Measurements from ENCODE around the gene MEGF10. TPM values are rescaled to one million over a fixed set of nuclear protein-coding genes. Genes with fewer than 3 reads are reported as not detected.

MEGF10 gene
- total RNA-seq, 2 donors from 2014 or later: 0.28 TPM; not detected in 1

DNA sequence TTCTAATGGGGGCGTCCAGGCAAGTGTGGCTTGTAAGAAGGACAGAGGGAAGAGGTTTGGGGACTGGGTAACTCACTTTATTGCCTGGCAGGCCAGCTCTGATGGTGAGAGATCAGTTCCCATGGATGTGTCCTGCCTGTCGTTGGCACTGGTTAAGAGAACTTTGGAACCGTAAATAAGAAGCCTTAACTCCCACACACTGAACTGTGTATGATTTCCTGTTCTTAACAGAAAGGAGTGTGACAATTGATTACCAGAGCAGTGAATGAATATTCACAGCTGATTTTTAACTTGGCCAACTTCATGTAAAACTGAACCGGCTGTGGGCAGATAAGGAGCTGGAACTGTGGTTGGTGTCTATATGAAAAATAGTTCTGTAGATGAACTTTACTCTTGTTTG lies 63.2 kb downstream of the MEGF10 start:
- H3K27me3 Mint-ChIP-seq: peaks cover 33% of the 10 kb centered on the region
- no peak overlapping the region for H3K27ac Mint-ChIP-seq
- no peak for ATAC-seq (replicated peaks)
- no peak overlapping the region for H3K4me3 Mint-ChIP-seq
- H3K9me3 Mint-ChIP-seq: no peaks in the 10 kb centered on the region
- H3K36me3 Mint-ChIP-seq (ENCODE audit: low read depth): no peaks in the 10 kb centered on the region
- no peaks in the 10 kb centered on the region for H3K4me1 Mint-ChIP-seq

DNA sequence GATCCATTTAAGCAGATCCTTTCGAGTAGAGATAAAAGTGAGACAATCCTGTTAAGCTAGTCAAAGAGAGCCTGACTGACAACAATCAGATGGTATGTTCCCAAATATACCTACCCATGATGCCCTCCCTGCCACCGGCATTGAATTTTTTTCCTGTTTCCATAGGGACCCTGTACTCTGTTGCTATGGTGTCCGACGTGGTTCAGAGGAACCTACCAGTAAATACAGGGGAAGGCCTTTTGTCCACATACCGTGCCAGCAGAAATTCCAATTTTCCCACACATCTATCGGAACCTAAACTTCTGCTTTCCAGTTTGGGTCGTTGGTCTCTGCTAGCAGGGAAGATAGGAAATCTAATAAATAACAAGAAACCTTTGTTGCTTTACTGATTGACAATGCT lies 64.7 kb downstream of the MEGF10 start:
- Mint-ChIP-seq H3K4me1 (no peaks in the 10 kb centered on the region), H3K27ac (no peak overlapping the region), H3K27me3 (peaks cover 30% of the 10 kb centered on the region)

DNA sequence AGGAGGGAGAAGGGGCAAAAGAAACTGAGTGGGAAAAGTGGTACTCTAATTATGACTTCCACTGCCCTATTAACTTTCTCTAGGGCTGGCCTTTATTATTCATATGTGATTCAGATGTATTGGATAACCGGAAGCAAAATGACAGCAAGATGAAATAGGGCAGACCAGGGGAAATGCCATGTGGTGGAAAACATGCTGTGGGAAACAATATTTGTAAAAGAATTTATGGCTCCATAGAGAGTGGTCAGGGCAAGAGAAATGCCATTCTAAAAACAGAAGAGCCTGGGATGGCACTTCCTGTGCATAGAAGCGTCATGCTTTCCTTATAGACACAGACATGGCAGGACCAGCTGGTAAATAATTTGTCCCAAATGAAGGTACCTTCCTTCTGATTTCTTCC lies 67.7 kb downstream of the MEGF10 start:
- H3K27ac Mint-ChIP-seq: no peak overlapping the region
- no peaks in the 10 kb centered on the region for H3K36me3 Mint-ChIP-seq (ENCODE audit: low read depth)
- no peaks in the 10 kb centered on the region for H3K4me1 Mint-ChIP-seq
- no peak overlapping the region for H3K4me3 Mint-ChIP-seq
- no peaks in the 10 kb centered on the region for H3K9me3 Mint-ChIP-seq
- no peak for ATAC-seq (replicated peaks)
- peaks cover 19% of the 10 kb centered on the region for H3K27me3 Mint-ChIP-seq

More for the DNA sequence above, 64.7 kb downstream of the MEGF10 start:
- ATAC-seq (replicated peaks): no peak
- Mint-ChIP-seq H3K9me3 (no peaks in the 10 kb centered on the region), H3K36me3 (ENCODE audit: low read depth) (no peaks in the 10 kb centered on the region), H3K4me3 (no peak overlapping the region)

DNA sequence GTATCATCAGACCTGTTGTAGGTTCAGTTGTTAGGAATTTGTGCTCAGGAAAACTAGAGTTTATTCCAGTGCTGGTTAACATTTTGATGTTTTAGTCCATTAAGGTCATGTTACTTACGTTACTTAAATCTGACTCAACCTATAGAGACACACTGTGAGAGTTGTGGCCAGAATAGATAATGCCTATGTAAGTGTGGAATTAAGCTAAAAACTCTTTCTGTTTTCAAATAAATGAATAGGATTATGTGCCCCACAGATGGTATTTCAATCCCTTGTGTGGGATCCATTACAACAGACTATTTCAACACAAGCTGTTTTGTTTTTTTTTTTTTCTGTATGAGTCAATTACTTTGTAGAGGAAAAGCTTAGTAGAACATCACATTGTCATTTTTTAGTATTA lies 68.1 kb downstream of the MEGF10 start:
- no peak for ATAC-seq (replicated peaks)
- no peak overlapping the region for H3K27ac Mint-ChIP-seq
- no peaks in the 10 kb centered on the region for H3K9me3 Mint-ChIP-seq
- no peak overlapping the region for H3K4me3 Mint-ChIP-seq
- H3K36me3 Mint-ChIP-seq (ENCODE audit: low read depth): no peaks in the 10 kb centered on the region
- H3K27me3 Mint-ChIP-seq: peaks cover 15% of the 10 kb centered on the region
- no peaks in the 10 kb centered on the region for H3K4me1 Mint-ChIP-seq

DNA sequence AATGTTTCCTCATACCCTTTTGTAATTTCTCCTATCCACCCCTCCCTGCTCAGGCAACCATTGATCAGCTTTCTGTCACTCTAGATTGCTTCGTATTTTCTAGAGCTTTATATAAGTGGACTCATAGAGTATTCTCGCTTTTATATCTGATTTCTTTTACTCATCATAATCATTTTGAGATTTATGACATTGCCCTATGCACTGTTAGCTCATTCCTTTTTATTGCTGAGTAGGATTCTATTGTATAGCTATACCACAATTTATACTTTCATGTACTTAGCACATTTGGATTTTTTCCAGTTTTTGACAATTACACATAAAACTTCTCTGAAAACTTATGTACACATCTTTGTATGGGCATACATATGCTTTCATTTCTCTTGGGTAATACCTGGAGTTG lies 68.9 kb downstream of the MEGF10 start:
- no peaks in the 10 kb centered on the region for H3K36me3 Mint-ChIP-seq (ENCODE audit: low read depth)
- H3K9me3 Mint-ChIP-seq: no peaks in the 10 kb centered on the region
- ATAC-seq (replicated peaks): no peak
- no peak overlapping the region for H3K4me3 Mint-ChIP-seq
- peaks cover 17% of the 10 kb centered on the region for H3K27me3 Mint-ChIP-seq
- H3K4me1 Mint-ChIP-seq: no peaks in the 10 kb centered on the region
- no peak overlapping the region for H3K27ac Mint-ChIP-seq

DNA sequence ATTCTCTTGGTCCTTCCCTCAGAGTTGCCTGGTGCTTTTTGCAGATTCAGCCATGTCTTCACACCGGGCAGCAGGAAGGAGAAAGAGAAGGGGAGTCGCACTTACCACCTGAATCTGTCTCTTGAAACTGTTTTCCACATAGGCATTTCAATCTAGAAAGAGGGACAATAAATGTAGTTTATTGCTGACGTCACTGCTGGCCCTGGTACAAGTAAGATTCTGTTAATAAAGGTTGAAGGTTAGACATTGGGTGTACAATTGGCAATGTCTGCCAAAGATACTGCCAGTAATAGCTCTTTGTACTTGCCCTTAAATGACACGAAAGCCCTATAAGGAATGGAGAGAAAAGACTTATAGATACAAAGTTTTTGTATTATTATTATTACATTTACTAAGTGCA lies 72.8 kb downstream of the MEGF10 start:
- H3K4me1 Mint-ChIP-seq: no peaks in the 10 kb centered on the region
- no peaks in the 10 kb centered on the region for H3K9me3 Mint-ChIP-seq
- no peak overlapping the region for H3K27ac Mint-ChIP-seq
- H3K4me3 Mint-ChIP-seq: no peak overlapping the region
- no peaks in the 10 kb centered on the region for H3K36me3 Mint-ChIP-seq (ENCODE audit: low read depth)
- no peak for ATAC-seq (replicated peaks)
- H3K27me3 Mint-ChIP-seq: peaks cover 27% of the 10 kb centered on the region

DNA sequence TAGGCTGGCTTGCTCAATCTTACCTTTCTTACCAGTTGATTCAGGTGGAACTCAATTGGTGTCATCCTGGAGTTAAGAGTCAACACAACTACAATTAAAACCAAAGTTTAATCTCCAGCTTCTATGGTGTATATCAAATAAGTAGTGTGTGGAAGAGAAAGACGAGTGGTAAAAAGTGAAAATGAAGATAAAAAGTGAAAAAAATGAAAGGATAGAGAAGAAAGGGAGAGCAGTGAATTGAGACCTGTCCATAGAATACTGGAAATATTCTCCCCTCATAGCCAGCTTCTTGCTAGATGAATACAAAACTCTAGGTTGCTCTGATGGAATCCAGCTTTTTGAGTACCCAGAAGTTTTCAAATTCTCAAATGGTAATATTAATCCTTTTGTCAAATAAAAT lies 76.4 kb downstream of the MEGF10 start:
- Mint-ChIP-seq H3K4me1 (no peaks in the 10 kb centered on the region), H3K27ac (no peak overlapping the region), H3K27me3 (peaks cover 32% of the 10 kb centered on the region), H3K9me3 (no peaks in the 10 kb centered on the region), H3K4me3 (no peak overlapping the region), H3K36me3 (ENCODE audit: low read depth) (no peaks in the 10 kb centered on the region)
- no peak for ATAC-seq (replicated peaks)

DNA sequence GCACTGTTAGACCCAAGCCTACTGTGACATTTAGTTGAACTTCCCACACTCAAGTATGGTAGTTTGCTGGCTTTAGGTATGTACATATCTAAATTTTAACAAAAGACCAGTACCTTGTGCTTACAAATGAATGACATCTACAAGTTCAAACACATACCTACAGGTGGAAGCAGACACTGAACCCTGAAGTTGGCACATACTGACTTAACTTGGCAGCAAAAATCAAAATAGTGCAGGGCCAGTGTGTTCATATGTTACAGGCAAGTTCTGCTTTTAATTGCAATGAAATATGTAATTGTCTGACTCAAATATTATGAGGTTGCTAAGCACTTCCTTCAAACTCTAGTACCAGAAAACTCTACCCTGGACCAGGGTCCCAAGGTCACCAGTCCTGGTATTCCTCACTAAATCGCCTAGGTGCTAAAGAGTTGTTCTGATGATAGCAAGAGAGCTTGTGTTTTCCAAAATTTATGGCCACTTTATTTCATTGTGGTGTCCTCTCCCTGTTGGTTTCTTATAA lies 77.4 kb downstream of the MEGF10 start:
- no peak for ATAC-seq (replicated peaks)
- Mint-ChIP-seq H3K4me3 (no peak overlapping the region), H3K4me1 (no peaks in the 10 kb centered on the region), H3K27me3 (peaks cover 32% of the 10 kb centered on the region), H3K36me3 (ENCODE audit: low read depth) (no peaks in the 10 kb centered on the region), H3K9me3 (no peaks in the 10 kb centered on the region), H3K27ac (no peak overlapping the region)

DNA sequence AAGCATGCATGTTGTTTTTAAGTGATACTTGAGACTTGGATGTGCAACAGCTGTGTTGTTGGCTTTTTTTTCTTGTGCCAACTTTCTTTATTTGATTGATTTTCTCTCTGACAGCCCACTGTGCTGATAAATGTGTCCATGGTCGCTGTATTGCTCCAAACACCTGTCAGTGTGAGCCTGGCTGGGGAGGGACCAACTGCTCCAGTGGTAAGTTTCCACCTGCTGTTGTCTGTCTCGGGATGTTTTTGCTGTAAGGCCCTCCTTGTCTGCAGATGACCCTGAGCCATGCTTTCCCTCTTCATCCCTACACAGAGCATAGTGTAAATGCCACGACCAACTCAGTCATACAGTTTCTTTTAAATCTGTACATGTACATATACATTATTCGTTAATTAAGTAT lies 79.2 kb downstream of the MEGF10 start:
- Mint-ChIP-seq H3K4me3 (no peak overlapping the region), H3K4me1 (no peaks in the 10 kb centered on the region), H3K27ac (no peak overlapping the region), H3K27me3 (peaks cover 26% of the 10 kb centered on the region), H3K9me3 (no peaks in the 10 kb centered on the region), H3K36me3 (ENCODE audit: low read depth) (no peaks in the 10 kb centered on the region)
- ATAC-seq (replicated peaks): no peak

DNA sequence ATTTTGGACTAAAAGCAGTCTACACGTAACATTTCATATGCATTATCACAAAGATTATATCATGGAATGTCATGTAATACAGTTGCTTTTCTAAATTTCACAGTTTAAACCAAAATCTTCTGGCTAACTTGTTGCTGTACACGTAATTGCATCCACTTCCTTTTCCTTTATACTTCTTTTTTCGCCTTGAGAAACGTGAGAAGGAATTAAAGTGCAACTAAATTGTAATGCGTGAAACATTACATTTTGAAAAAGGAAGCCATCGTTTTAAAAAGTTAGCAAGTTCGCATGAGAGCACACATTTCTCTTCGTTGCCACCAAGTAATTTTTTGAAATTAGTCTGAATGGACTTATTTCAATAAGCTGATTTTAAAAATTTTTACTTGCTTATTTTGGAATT lies 80.0 kb downstream of the MEGF10 start:
- H3K36me3 Mint-ChIP-seq (ENCODE audit: low read depth): no peaks in the 10 kb centered on the region
- H3K27me3 Mint-ChIP-seq: peaks cover 24% of the 10 kb centered on the region
- H3K4me1 Mint-ChIP-seq: no peaks in the 10 kb centered on the region
- no peak overlapping the region for H3K4me3 Mint-ChIP-seq
- ATAC-seq (replicated peaks): no peak
- no peak overlapping the region for H3K27ac Mint-ChIP-seq
- no peaks in the 10 kb centered on the region for H3K9me3 Mint-ChIP-seq

DNA sequence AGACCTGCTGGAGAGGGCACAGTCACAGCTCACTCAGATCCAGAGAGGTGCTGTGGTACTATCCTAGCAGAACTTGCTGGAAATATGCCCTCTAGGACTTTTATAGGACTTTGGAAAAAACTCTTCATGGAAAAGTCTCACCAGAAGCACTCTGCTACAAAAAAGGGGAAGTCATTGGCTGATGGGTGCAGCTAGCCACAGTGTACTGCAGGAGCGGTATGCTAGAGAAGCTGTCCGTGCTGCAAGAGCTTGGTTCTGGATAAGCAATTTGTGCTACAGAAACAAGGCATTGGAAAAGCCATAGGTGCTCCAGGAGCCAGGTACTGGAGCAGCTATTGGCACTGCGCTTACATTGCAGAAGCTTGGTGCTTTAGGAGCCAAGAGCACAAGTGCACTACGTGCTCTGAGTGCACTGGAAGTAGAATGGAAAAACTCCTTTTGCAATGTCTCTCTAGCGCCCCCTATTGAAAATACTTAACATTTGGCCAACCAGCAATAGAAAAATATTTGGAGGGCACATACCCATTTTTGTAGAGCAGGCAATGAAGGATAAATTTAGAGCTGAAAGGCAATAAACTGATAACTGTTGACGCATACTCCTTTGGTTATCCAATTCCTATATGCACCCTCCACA lies 83.4 kb downstream of the MEGF10 start:
- H3K27me3 Mint-ChIP-seq: peaks cover 8% of the 10 kb centered on the region
- H3K36me3 Mint-ChIP-seq (ENCODE audit: low read depth): no peaks in the 10 kb centered on the region
- H3K9me3 Mint-ChIP-seq: no peaks in the 10 kb centered on the region
- ATAC-seq (replicated peaks): no peak
- H3K27ac Mint-ChIP-seq: no peak overlapping the region
- H3K4me3 Mint-ChIP-seq: no peak overlapping the region
- no peaks in the 10 kb centered on the region for H3K4me1 Mint-ChIP-seq

DNA sequence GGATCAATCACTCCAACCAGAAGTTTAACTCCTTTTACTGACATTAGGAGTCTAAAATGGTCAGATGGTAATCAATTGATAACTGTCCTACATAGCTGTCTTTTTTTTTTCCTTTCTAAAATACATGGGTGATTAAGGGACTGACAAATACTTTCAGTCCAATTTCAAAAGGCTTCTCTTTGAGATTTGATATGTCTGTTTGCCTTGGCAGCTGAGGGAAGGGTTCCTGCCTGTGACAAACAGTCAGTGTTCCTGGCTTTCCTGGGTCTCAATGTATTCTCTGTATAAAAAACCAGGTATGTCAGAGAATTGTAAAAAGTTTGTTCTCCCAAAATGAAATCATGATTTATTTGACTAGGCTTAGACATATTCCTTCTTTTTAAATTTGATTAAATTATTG lies 84.5 kb downstream of the MEGF10 start:
- Mint-ChIP-seq H3K36me3 (ENCODE audit: low read depth) (no peaks in the 10 kb centered on the region), H3K4me1 (no peaks in the 10 kb centered on the region), H3K4me3 (no peak overlapping the region), H3K27me3 (peaks cover 11% of the 10 kb centered on the region), H3K27ac (no peak overlapping the region), H3K9me3 (no peaks in the 10 kb centered on the region)
- ATAC-seq (replicated peaks): no peak

DNA sequence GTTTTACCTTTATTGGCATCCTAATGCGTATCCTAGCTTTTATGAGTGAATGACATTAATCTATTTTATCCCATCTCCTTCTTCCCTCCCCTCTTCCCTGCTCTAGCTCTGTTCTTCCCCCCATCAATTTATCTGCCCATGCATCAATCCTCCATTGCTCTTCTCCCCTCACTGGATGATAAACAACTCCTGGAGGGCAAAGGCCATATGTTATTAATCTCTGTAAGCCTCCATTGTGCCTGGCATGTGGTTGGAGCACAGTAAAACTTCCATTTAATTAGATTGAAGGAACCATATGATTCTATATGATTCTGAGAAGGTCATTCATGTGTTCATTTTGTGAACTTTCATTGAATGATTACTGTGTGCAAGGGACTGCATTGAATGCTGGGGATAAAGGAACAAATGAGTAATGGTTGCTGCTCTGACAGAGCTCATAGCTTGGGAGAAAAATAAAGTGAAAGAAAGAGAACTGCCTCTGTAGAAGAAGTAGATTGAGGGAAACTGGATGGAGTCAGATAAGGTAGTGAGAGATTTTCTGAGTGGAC lies 85.0 kb downstream of the MEGF10 start:
- Mint-ChIP-seq H3K27me3 (peaks cover 11% of the 10 kb centered on the region), H3K36me3 (ENCODE audit: low read depth) (no peaks in the 10 kb centered on the region), H3K4me3 (no peak overlapping the region), H3K27ac (no peak overlapping the region), H3K9me3 (no peaks in the 10 kb centered on the region), H3K4me1 (no peaks in the 10 kb centered on the region)
- ATAC-seq (replicated peaks): no peak

DNA sequence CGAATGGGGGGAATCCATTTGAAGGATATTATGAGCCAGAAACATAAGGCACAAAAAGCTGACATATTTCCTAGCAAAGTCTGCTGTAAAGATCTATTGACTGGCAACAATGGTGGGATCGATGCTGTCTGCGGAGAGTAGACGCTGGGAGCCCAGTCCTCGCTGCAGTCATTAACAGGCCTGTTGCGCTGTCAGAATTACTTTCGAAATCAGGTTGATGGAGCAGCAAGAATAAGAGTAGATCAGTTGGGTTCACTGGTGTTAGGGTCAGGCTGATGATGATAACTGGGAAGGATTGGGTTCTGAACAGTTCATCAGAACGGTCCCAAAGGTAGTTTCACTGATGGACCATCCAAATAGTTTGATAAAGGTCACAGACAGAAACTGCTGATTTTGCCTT lies 87.1 kb downstream of the MEGF10 start:
- H3K27ac Mint-ChIP-seq: no peak overlapping the region
- H3K27me3 Mint-ChIP-seq: peaks cover 8% of the 10 kb centered on the region
- no peaks in the 10 kb centered on the region for H3K36me3 Mint-ChIP-seq (ENCODE audit: low read depth)
- H3K4me1 Mint-ChIP-seq: no peaks in the 10 kb centered on the region
- H3K9me3 Mint-ChIP-seq: no peaks in the 10 kb centered on the region
- no peak for ATAC-seq (replicated peaks)
- H3K4me3 Mint-ChIP-seq: no peak overlapping the region

DNA sequence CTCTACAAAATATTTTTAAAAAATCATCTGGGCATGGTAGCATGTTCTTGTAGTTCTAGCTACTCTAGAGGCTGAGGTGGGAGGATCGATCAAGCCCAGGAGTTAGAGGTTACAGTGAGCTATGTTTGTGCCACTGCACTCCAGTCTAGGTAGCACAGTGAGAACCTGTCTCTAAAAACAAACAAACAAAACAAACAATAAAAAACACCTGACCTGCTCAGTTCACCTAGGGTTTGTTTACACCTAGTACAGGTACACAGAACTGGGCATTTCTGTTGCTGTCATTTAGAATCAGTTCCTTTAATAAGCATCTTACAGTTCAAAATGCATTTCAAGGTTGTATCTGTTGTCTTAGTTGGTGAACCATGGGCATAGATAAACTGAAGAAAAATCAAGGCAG lies 95.3 kb downstream of the MEGF10 start:
- H3K27me3 Mint-ChIP-seq: peaks cover 4% of the 10 kb centered on the region
- H3K36me3 Mint-ChIP-seq (ENCODE audit: low read depth): no peaks in the 10 kb centered on the region
- no peak overlapping the region for H3K4me3 Mint-ChIP-seq
- H3K4me1 Mint-ChIP-seq: no peaks in the 10 kb centered on the region
- H3K27ac Mint-ChIP-seq: no peak overlapping the region
- no peak for ATAC-seq (replicated peaks)
- no peaks in the 10 kb centered on the region for H3K9me3 Mint-ChIP-seq

All from activated T-helper 17 cell treated with anti-CD3 and anti-CD28 coated beads, Interleukin-2, amount 50 U/mL, for 72 hours (primary cell).